Uterus (tissue), 2 donors: ENCODE measurements around the gene SCFD2.

Experiments
- CTCF ChIP-seq, 4 experiments: fragments of 200-600 bp in 2 of 4; fragments of 450-650 bp in 2 of 4; sonication (generic) in 2 of 4; IDR thresholded peaks; one replicate each; pipeline ENCODE4 v1.5.1; 2016 to 2019; ENCODE audit warnings: antibody characterized with exemption in 4 of 4, mild to moderate bottlenecking in 2 of 4, moderate library complexity in 1 of 4
- POLR2A ChIP-seq, 2 donors: fragments of 450-650 bp; IDR thresholded peaks; one replicate each; pipeline ENCODE4 v1.6.1; 2016; ENCODE audit warnings: antibody characterized with exemption in 2 of 2, mild to moderate bottlenecking in 1 of 2, moderate library complexity in 1 of 2

GRCh38 chr4:53280846-53281245 is 85.0 kb downstream of the SCFD2 start:
- TF ChIP-seq CTCF (IDR thresholded peaks at IDR 0.05), result no peak
- TF ChIP-seq POLR2A (IDR thresholded peaks at IDR 0.05), result no peak
